Heart left ventricle (tissue), 13 donors: ENCODE results near the gene CCDC194.

ENCODE experiments used
- CTCF ChIP-seq, 12 donors: fragments of 200-600 bp; sonication (generic) in 4 of 12; IDR thresholded peaks; one replicate each; pipeline versions ENCODE4 v1.5.0 to v1.8.0; 2018 to 2022; ENCODE audit warnings: antibody characterized with exemption in 12 of 12, mild to moderate bottlenecking in 5 of 12
- POLR2A ChIP-seq, 2 donors: fragments of 450-650 bp; IDR thresholded peaks; one replicate each; pipeline ENCODE4 v1.6.1; 2017; ENCODE audit warnings: antibody characterized with exemption in 2 of 2, mild to moderate bottlenecking in 2 of 2, moderate library complexity in 2 of 2
- donor health status: ischemic (EF 13 %, LVEDD 7.1; RV severe dilation, severe dysfunction).
- donor health status: DM: no; HTN: yes; CAD: no.
- donor health status: DM: no; HTN: no; CAD: no.
- donor health status: ischemic (EF 25% LVEDD 6.9; RV normal size, moderate dysfunction).
- donor health status: ischemic (EF 25% LVEDD 5.7; RV mildly dilated, moderate dysfunction).
- donor health status: ischemic (EF 35%, LVEDD 5.7; RV mildly dilated, moderate dysfunction).
- donor health status: nonischemic (EF 11% LVEDD 7.7; RV severe dilation, severe dysfunction).
- donor health status: DM: yes; HTN: yes; CAD: no.
- donor health status: PGD.
- donor health status: ischemic (EF 29% LVEDD 5.4; RV normal size, mild dysfunction).
- donor health status: nonischemic (EF 23%, LVEDD 6.1; RV moderate dilation, normal function).

- no peak for TF ChIP-seq CTCF (IDR thresholded peaks at IDR 0.05)
- no peak for TF ChIP-seq POLR2A (IDR thresholded peaks at IDR 0.05)
These were observed 10.7 kb upstream of the CCDC194 start for GRCh38 chr19:17404621-17405249.
